Kidney epithelial cell (primary cell): ENCODE data around the gene ZNF862. TPM values are rescaled to one million over a fixed set of nuclear protein-coding genes. Genes with fewer than 3 reads are reported as not detected.

Source experiments
- DNase-seq: peaks from one replicate; pipeline ENCODE4 v3.0.0-alpha.2; 2010; ENCODE audit warnings: low read depth
- H3K27me3 ChIP-seq: 2 replicates; pipeline ENCODE4 v1.6.0; 2011; ENCODE audit warnings: low read length; ENCODE audit not compliant: control insufficient read depth, insufficient read depth
- H3K36me3 ChIP-seq: 2 replicates; pipeline ENCODE4 v1.5.1; 2011; ENCODE audit warnings: low read length; ENCODE audit not compliant: control insufficient read depth, insufficient read depth
- H3K4me3 ChIP-seq: 2 replicates; pipeline ENCODE4 v1.5.1; 2011; ENCODE audit warnings: low read depth, mild to moderate bottlenecking, control low read depth, low read length
- total RNA-seq: library from RNA; depleted of rRNA; stranded (reverse); fragments of >200 nt; gene quantifications from 2 replicates; pipeline ENCODE4 v1.2.3, GENCODE V29; 2015
- TF ChIP-seq, protein P1 (sequence below): IDR thresholded peaks from 2 replicates; pipeline ENCODE4 v1.5.1; 2011; ENCODE audit warnings: mild to moderate bottlenecking, moderate library complexity, low read length, control low read depth, inconsistent platforms; ENCODE audit not compliant: insufficient read depth, poor library complexity, severe bottlenecking

Gene ZNF862
- total RNA-seq, 1 donor from 2014 or later = 7.2 TPM

DNA sequence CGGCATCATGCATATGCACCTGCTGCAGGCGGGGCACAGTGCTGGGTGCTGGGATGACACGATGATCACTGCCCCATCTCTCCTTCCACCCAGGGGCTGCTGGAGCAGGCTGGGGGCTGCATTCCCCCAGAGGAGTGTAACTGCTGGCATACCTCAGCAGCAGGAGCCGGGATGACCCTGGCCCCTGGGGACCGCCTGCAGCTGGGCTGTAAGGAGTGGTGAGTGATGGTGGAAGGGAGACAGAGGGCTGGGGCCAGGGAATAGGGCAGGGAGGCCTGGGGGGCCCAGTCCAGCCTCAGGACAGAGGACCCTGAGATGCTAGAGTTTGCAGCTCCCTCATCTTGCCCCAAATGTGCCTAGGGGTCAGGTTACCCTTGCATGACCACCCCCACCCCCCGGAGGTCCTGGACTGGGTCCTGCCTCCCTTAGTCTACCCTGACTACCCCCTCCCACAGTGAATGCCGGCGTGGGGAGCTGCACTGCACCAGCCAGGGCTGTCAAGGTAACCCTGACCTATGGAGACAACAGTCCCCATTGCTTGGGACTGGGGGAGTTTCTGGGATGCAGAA, 14.5 kb upstream of the ZNF862 start:
- TF ChIP-seq, protein P1, sequence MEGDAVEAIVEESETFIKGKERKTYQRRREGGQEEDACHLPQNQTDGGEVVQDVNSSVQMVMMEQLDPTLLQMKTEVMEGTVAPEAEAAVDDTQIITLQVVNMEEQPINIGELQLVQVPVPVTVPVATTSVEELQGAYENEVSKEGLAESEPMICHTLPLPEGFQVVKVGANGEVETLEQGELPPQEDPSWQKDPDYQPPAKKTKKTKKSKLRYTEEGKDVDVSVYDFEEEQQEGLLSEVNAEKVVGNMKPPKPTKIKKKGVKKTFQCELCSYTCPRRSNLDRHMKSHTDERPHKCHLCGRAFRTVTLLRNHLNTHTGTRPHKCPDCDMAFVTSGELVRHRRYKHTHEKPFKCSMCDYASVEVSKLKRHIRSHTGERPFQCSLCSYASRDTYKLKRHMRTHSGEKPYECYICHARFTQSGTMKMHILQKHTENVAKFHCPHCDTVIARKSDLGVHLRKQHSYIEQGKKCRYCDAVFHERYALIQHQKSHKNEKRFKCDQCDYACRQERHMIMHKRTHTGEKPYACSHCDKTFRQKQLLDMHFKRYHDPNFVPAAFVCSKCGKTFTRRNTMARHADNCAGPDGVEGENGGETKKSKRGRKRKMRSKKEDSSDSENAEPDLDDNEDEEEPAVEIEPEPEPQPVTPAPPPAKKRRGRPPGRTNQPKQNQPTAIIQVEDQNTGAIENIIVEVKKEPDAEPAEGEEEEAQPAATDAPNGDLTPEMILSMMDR = no peak
- no peaks in the 10 kb centered on the region for H3K36me3 ChIP-seq
- peaks cover 9% of the 10 kb centered on the region for H3K27me3 ChIP-seq
- no peak overlapping the region for H3K4me3 ChIP-seq
- DNase-seq = no peak

DNA sequence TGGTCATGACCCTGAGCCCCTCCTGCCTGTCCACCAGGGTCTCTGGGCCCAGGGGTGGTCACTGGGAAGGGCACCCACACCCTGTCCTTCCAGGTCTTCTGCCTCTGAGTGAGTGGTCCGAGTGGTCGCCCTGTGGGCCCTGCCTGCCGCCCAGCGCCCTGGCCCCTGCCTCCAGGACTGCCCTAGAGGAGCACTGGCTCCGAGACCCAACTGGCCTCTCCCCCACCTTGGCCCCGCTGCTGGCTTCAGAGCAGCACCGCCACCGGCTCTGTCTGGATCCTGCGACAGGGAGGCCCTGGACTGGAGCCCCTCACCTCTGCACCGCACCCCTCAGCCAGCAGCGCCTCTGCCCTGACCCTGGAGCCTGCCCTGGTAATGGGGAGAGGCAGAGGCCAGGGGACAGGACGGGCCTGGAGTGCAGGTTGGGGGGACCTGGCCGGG, 13.9 kb upstream of the ZNF862 start:
- TF ChIP-seq, protein P1 = no peak

DNA sequence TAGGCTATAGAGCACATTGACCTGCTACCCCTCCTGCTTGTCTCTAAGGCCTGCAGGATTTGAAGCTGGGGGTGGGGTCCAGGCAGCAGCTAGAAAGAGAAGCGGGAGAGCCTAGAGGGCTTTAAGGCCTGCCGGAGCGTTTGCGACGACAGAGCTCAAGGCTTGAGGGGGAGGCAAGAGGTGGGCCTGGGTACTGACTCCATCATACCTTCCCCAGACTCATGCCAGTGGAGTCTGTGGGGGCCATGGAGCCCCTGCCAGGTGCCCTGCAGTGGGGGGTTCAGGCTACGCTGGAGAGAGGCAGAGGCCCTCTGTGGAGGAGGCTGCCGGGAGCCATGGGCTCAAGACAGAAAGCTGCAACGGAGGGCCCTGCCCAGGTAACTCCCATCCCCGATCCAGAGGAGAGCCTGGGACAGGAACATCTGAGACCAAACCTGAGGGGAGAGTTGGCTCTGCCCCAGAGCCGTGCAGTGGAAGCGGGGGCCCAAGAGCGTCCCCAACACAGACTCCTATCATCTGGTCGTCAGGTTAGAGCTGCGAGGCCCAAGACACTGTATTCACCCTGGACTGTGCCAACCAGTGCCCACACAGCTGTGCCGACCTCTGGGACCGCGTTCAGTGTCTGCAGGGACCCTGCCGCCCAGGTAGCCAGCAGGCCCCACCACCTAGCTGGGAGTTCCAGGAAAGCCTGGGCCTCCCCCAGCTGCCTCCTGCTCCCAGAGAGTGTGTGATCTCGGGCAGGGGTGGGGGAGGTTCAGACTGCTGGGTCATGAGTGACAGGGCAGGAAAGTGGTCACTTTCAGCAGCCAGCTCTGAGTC, 13.2 kb upstream of the ZNF862 start:
- H3K4me3 ChIP-seq = no peak overlapping the region
- H3K27me3 ChIP-seq = peaks cover 9% of the 10 kb centered on the region
- DNase-seq = no peak
- H3K36me3 ChIP-seq = no peaks in the 10 kb centered on the region
- TF ChIP-seq, protein P1 = no peak

More for the DNA sequence above, 13.9 kb upstream of the ZNF862 start:
- no peaks in the 10 kb centered on the region for H3K36me3 ChIP-seq
- no peak overlapping the region for H3K4me3 ChIP-seq
- peaks cover 9% of the 10 kb centered on the region for H3K27me3 ChIP-seq
- no peak for DNase-seq

DNA sequence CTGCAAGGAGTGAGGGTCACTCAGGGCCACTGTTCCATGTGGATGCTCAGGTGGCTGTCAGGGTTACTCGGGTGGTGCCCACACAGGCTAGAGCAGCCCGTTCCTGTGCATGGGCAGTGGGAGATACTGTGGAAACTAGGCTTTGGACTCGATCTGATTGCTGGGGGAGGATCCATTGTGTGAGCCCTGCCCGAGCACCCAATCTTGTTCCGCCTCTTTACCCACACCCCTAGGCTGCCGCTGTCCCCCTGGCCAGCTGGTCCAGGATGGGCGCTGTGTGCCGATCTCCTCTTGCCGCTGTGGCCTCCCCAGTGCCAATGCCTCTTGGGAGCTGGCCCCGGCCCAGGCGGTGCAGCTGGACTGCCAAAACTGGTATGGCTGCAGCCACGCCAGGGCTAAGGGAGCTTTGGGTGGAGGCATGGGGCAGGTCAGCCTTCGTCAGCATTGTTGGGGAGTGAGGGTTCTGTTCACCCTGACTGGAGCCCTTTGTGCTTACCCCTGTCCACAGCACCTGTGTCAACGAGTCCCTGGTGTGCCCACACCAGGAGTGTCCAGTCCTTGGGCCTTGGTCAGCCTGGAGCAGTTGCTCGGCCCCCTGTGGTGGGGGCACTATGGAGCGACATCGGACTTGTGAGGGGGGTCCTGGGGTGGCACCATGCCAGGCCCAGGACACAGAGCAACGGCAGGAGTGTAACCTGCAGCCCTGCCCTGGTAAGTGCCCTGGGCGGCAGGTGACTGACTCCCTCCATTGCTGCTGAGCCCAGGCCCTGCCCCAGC, 12.4 kb upstream of the ZNF862 start:
- H3K4me3 ChIP-seq = no peak overlapping the region
- TF ChIP-seq, protein P1 = no peak
- H3K36me3 ChIP-seq = no peaks in the 10 kb centered on the region
- H3K27me3 ChIP-seq = peaks cover 8% of the 10 kb centered on the region
- DNase-seq = no peak

DNA sequence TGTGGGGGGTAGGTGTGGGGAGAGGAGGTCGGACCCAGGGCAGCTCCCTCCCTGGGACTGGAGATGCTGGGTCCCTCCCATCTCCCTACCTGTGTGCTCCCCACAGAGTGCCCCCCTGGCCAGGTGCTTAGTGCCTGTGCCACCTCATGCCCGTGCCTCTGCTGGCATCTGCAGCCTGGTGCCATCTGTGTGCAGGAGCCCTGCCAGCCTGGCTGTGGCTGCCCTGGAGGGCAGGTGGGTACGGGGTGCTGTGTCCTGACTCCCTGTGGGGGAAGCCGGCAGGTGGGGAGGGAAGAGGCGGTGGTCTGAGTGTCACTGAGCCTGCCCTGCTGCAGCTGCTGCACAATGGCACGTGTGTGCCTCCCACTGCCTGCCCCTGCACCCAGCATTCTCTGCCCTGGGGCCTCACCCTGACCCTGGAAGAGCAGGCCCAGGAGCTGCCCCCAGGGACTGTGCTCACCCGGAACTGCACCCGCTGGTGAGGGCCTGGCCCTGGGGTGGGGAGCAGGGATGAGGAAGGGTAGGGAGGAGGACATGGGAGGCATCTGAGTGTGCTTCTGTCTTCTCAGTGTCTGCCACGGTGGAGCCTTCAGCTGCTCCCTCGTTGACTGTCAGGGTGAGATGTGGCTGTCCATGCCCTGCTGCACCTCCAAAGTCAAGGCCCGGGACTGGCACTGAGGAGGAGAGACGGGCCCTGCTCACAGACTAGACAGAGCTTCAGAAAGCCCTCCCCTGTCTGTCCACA, 11.7 kb upstream of the ZNF862 start:
- Histone ChIP-seq H3K36me3 (no peaks in the 10 kb centered on the region), H3K4me3 (no peak overlapping the region), H3K27me3 (peaks cover 10% of the 10 kb centered on the region)
- no peak for DNase-seq
- TF ChIP-seq, protein P1 = no peak
